GM12878 (cell line): ENCODE results near the gene YWHAQ. TPM values are rescaled to one million over a fixed set of nuclear protein-coding genes. Genes with fewer than 3 reads are reported as not detected.

Experiments used
- ASH2L ChIP-seq: fragments of 300-600, 200-600 bp; sonication (generic); IDR thresholded peaks from 2 replicates; pipeline ENCODE4 v1.6.1; 2017; ENCODE audit warnings: low read depth, mild to moderate bottlenecking, borderline replicate concordance
- BCL11A ChIP-seq: IDR thresholded peaks from 2 replicates; pipeline ENCODE4 v1.6.1; 2011; ENCODE audit warnings: low read depth, low read length
- CBX5 ChIP-seq: sonication (generic); IDR thresholded peaks from 2 replicates; pipeline ENCODE4 v1.6.1; 2016; ENCODE audit warnings: low read depth, moderate library complexity, mild to moderate bottlenecking, inconsistent platforms
- CHD2 ChIP-seq: IDR thresholded peaks from 2 replicates; pipeline ENCODE4 v1.6.1; 2011; ENCODE audit warnings: low read depth, low read length, improper control_type of control experiment, borderline replicate concordance
- EZH2 ChIP-seq: IDR thresholded peaks from 2 replicates; pipeline ENCODE4 v1.6.1; 2012; ENCODE audit warnings: low read depth, mild to moderate bottlenecking, control low read depth, inconsistent platforms, low read length, borderline replicate concordance; ENCODE audit not compliant: control insufficient read depth
- FOS ChIP-seq: IDR thresholded peaks from 3 replicates; pipeline ENCODE4 v1.6.1; 2011; ENCODE audit warnings: borderline replicate concordance; ENCODE audit not compliant: insufficient read length; ENCODE audit errors: extremely low read depth
- GATAD2B ChIP-seq: fragments of 450-650 bp; conservative IDR thresholded peaks from 2 replicates; pipeline ENCODE4 v1.6.1; 2017; ENCODE audit warnings: low read depth, mild to moderate bottlenecking, moderate library complexity
- IKZF1 ChIP-seq: fragments of 450-650 bp; conservative IDR thresholded peaks from 2 replicates; pipeline ENCODE4 v1.6.1; 2017; ENCODE audit warnings: antibody characterized with exemption, mild to moderate bottlenecking
- MEF2A ChIP-seq: IDR thresholded peaks from 2 replicates; pipeline ENCODE4 v1.6.1; 2011; ENCODE audit warnings: low read depth, mild to moderate bottlenecking, low read length, moderate library complexity; ENCODE audit not compliant: insufficient read depth
- RAD21 ChIP-seq: IDR thresholded peaks from 2 replicates; pipeline ENCODE4 v1.6.1; 2011; ENCODE audit warnings: mild to moderate bottlenecking, low read depth, low read length, moderate library complexity; ENCODE audit not compliant: insufficient read depth
- SREBF2 ChIP-seq: IDR thresholded peaks from 2 replicates; pipeline ENCODE4 v1.6.1; 2012; ENCODE audit warnings: mild to moderate bottlenecking, low read length
- SRF ChIP-seq, 2 experiments: IDR thresholded peaks; 2 replicates each; pipeline ENCODE4 v1.6.1; 2011; ENCODE audit warnings: low read depth in 2 of 2, low read length in 2 of 2, mild to moderate bottlenecking in 1 of 2, moderate library complexity in 1 of 2
- SUZ12 ChIP-seq: fragments of 200-600 bp; sonication (generic); IDR thresholded peaks from one replicate; pipeline ENCODE4 v1.6.1; 2018; ENCODE audit warnings: antibody characterized with exemption, mild to moderate bottlenecking; ENCODE audit not compliant: unreplicated experiment
- TAF1 ChIP-seq: IDR thresholded peaks from 2 replicates; pipeline ENCODE4 v1.6.1; 2011; ENCODE audit warnings: mild to moderate bottlenecking, low read depth, low read length, borderline replicate concordance
- TBL1XR1 ChIP-seq: IDR thresholded peaks from 2 replicates; pipeline ENCODE4 v1.6.1; 2012; ENCODE audit warnings: low read depth, low read length, improper control_type of control experiment
- ZNF24 ChIP-seq: fragments of 450-650 bp; IDR thresholded peaks from 2 replicates; pipeline ENCODE4 v1.6.1; 2017; ENCODE audit warnings: antibody characterized with exemption, mild to moderate bottlenecking
- ZNF622 ChIP-seq: fragments of 450-650 bp; IDR thresholded peaks from 2 replicates; pipeline ENCODE4 v1.6.1; 2017; ENCODE audit warnings: mild to moderate bottlenecking, inconsistent platforms
- polyA plus RNA-seq, 11 experiments: library from polyadenylated mRNA; depleted of rRNA in 4 of 11; unstranded in 6 of 11; stranded (reverse) in 5 of 11; fragments of >200 nt; fragmentation: Nextera tagmentation in 4 of 11; fragmentation: Illumina TruSeq in 1 of 11; extraction: Ambion mirVana in 4 of 11; extraction: Trizol in 1 of 11; gene quantifications; 1 replicate in 1 of 11; 2 replicates in 10 of 11; pipeline versions ENCODE4 v1.2.1 to v1.2.3, GENCODE V29; 2011 to 2016; ENCODE audit warnings: inconsistent platforms in 2 of 11, missing spikeins in 2 of 11, low read depth in 1 of 11
- total RNA-seq, 4 experiments: library from RNA; depleted of rRNA in 3 of 4; stranded (reverse); fragments of >200 nt in 3 of 4; fragmentation: Illumina TruSeq in 1 of 4; extraction: Trizol in 1 of 4; gene quantifications; 2 replicates each; pipeline versions ENCODE4 v1.2.1 to v1.2.3, GENCODE V29; 2013 to 2021
- TF ChIP-seq, protein P1 (sequence below): fragments of 450-650 bp; formaldehyde crosslinking; IDR thresholded peaks from 2 replicates; pipeline ENCODE4 v1.5.0; 2022; ENCODE audit warnings: mild to moderate bottlenecking, missing genetic modification characterization
- TF ChIP-seq, protein P2 (sequence below): fragments of 450-650 bp; IDR thresholded peaks from 2 replicates; pipeline ENCODE4 v1.6.1; 2018; ENCODE audit warnings: borderline replicate concordance, mild to moderate bottlenecking; ENCODE audit not compliant: partially characterized antibody
- TF ChIP-seq, protein P3 (sequence below): IDR thresholded peaks from 2 replicates; pipeline ENCODE4 v1.6.1; 2012; ENCODE audit warnings: mild to moderate bottlenecking, low read depth, low read length

Gene YWHAQ
- total and polyA plus RNA-seq, 10 of the 15 experiments (the other 5 are each of a cell fraction or from before 2014, with no cell fraction given) = 63.0 to 515 (median 219) TPM

DNA sequence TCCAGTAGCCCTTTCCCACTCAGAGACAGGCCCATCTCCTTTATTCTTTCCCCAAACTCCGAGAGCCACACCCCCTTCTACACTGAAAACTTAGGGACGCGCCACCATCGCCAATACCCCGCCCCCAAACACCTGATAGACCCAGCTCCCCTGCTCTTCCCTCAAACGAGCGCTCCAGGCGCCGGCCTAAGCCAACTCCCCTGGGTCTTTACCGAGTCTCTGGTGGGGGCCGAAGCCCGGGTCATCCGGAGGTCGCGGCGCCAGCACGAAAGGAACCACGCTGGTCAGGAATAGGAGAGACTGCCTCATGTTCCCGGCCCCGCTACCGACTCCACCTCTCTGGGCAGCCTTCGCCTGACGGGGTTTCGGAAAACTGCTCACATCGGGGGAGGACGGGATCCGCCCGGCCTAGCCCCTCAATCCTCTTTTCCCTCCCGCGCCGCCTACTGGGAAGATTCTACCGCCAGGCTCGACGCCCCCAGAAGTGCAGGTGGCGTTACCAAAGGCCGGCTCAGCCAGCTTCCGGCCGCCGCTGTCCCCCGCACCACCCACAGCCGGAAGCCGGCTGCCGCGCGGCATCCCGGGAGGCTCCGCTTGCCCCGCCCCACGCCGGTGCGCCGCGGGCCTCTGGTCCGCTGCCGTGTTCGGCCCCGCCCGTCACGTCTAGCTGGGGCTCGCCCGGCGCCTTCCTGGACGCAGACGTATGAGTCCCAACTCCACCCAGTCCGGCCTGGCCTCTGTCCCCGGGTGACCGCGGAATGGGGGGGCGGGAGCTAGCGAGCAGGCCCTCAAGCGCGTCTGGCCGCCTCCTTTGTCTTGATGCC, 75.3 kb downstream of the YWHAQ start, which contains the start of gene ADAM17 (continued):
- TF ChIP-seq, protein P1, sequence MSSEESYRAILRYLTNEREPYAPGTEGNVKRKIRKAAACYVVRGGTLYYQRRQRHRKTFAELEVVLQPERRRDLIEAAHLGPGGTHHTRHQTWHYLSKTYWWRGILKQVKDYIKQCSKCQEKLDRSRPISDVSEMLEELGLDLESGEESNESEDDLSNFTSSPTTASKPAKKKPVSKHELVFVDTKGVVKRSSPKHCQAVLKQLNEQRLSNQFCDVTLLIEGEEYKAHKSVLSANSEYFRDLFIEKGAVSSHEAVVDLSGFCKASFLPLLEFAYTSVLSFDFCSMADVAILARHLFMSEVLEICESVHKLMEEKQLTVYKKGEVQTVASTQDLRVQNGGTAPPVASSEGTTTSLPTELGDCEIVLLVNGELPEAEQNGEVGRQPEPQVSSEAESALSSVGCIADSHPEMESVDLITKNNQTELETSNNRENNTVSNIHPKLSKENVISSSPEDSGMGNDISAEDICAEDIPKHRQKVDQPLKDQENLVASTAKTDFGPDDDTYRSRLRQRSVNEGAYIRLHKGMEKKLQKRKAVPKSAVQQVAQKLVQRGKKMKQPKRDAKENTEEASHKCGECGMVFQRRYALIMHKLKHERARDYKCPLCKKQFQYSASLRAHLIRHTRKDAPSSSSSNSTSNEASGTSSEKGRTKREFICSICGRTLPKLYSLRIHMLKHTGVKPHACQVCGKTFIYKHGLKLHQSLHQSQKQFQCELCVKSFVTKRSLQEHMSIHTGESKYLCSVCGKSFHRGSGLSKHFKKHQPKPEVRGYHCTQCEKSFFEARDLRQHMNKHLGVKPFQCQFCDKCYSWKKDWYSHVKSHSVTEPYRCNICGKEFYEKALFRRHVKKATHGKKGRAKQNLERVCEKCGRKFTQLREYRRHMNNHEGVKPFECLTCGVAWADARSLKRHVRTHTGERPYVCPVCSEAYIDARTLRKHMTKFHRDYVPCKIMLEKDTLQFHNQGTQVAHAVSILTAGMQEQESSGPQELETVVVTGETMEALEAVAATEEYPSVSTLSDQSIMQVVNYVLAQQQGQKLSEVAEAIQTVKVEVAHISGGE = peak; percentile 59
- TF ChIP-seq BCL11A = no peak
- no peak for TF ChIP-seq EZH2
- peak; percentile 79 for TF ChIP-seq TAF1
- no peak for TF ChIP-seq SREBF2
- 0 out of 2 replicates have a peak, but pooled peaks have one; percentile 28 for TF ChIP-seq ZNF24
- no peak for TF ChIP-seq SUZ12
- TF ChIP-seq ZNF622 = no peak
- TF ChIP-seq, protein P2, sequence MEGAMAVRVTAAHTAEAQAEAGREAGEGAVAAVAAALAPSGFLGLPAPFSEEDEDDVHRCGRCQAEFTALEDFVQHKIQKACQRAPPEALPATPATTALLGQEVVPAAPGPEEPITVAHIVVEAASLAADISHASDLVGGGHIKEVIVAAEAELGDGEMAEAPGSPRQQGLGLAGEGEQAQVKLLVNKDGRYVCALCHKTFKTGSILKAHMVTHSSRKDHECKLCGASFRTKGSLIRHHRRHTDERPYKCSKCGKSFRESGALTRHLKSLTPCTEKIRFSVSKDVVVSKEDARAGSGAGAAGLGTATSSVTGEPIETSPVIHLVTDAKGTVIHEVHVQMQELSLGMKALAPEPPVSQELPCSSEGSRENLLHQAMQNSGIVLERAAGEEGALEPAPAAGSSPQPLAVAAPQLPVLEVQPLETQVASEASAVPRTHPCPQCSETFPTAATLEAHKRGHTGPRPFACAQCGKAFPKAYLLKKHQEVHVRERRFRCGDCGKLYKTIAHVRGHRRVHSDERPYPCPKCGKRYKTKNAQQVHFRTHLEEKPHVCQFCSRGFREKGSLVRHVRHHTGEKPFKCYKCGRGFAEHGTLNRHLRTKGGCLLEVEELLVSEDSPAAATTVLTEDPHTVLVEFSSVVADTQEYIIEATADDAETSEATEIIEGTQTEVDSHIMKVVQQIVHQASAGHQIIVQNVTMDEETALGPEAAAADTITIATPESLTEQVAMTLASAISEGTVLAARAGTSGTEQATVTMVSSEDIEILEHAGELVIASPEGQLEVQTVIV = peak; percentile 63
- no peak for TF ChIP-seq FOS
- TF ChIP-seq SRF (IDR thresholded peaks at IDR 0.05; ENCODE audit: low read depth in 2 of 2, low read length in 2 of 2) = 0 out of 4 replicates have a peak, but pooled peaks of 1 of the 2 experiments have one; percentile 10
- TF ChIP-seq ASH2L = no peak; the same call in 1 of the 2 replicates
- peak; percentile 5; the same call in 1 of the 2 replicates for TF ChIP-seq MEF2A
- TF ChIP-seq TBL1XR1 = peak; percentile 67; the same call in 1 of the 2 replicates
- TF ChIP-seq RAD21 = peak; percentile 20; the same call in 1 of the 2 replicates
- TF ChIP-seq IKZF1 = peak; percentile 97
- TF ChIP-seq GATAD2B = peak; percentile 94
- TF ChIP-seq, protein P3, sequence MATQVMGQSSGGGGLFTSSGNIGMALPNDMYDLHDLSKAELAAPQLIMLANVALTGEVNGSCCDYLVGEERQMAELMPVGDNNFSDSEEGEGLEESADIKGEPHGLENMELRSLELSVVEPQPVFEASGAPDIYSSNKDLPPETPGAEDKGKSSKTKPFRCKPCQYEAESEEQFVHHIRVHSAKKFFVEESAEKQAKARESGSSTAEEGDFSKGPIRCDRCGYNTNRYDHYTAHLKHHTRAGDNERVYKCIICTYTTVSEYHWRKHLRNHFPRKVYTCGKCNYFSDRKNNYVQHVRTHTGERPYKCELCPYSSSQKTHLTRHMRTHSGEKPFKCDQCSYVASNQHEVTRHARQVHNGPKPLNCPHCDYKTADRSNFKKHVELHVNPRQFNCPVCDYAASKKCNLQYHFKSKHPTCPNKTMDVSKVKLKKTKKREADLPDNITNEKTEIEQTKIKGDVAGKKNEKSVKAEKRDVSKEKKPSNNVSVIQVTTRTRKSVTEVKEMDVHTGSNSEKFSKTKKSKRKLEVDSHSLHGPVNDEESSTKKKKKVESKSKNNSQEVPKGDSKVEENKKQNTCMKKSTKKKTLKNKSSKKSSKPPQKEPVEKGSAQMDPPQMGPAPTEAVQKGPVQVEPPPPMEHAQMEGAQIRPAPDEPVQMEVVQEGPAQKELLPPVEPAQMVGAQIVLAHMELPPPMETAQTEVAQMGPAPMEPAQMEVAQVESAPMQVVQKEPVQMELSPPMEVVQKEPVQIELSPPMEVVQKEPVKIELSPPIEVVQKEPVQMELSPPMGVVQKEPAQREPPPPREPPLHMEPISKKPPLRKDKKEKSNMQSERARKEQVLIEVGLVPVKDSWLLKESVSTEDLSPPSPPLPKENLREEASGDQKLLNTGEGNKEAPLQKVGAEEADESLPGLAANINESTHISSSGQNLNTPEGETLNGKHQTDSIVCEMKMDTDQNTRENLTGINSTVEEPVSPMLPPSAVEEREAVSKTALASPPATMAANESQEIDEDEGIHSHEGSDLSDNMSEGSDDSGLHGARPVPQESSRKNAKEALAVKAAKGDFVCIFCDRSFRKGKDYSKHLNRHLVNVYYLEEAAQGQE = no peak; the same call in 1 of the 2 replicates
- no peak for TF ChIP-seq CBX5
- peak; percentile 59; the same call in 1 of the 2 replicates for TF ChIP-seq CHD2
